NCI-H82 (cell line): ENCODE data around the gene MT1B.
"Not testable (repeated sequence)": the region's sequence is repeated elsewhere in the genome, so short reads cannot be mapped to it uniquely, and the experiment has no call there.

Experiments
- DNase-seq: peaks from one replicate; lab custom pipeline; 2025; lab: John Stamatoyannopoulos, UW

Gene MT1B

GRCh38 chr16:56620339-56620897 lies 31.3 kb upstream of the MT1B start:
- no peak for DNase-seq

- DNase-seq = not testable (repeated sequence)
Observed at GRCh38 chr16:56621665-56622445, 29.8 kb upstream of the MT1B start.

- not testable (repeated sequence) for DNase-seq
Observed at GRCh38 chr16:56623184-56623583, 28.5 kb upstream of the MT1B start.

GRCh38 chr16:56623637-56624036 lies 28.0 kb upstream of the MT1B start:
- DNase-seq = no peak

- DNase-seq = no peak
Observed at GRCh38 chr16:56625140-56625942, 26.3 kb upstream of the MT1B start, which contains the start of gene MT1E. Gene MT1E, plus strand, starts transcription at chr16:56625781. Its CDS starts 71 bp downstream, at chr16:56625852.

GRCh38 chr16:56625943-56626654 lies 25.6 kb upstream of the MT1B start:
- no peak for DNase-seq

- no peak for DNase-seq
Observed at GRCh38 chr16:56626685-56627084, 25.0 kb upstream of the MT1B start.

GRCh38 chr16:56628486-56629350 lies 23.0 kb upstream of the MT1B start:
- no peak for DNase-seq

- peak; percentile 43 for DNase-seq
Observed at GRCh38 chr16:56629531-56629930, 22.2 kb upstream of the MT1B start.

GRCh38 chr16:56630134-56630533 lies 21.6 kb upstream of the MT1B start:
- no peak for DNase-seq

- no peak for DNase-seq
Observed at GRCh38 chr16:56631197-56631596, 20.5 kb upstream of the MT1B start.

GRCh38 chr16:56631832-56632155 lies 19.9 kb upstream of the MT1B start:
- DNase-seq = no peak

- no peak for DNase-seq
Observed at GRCh38 chr16:56632156-56632847, 19.4 kb upstream of the MT1B start, which contains the start of gene MT1M. Gene MT1M, plus strand, starts transcription at chr16:56632659. Its CDS starts 73 bp downstream, at chr16:56632732.

- no peak for DNase-seq
Observed at GRCh38 chr16:56632848-56633365, 18.8 kb upstream of the MT1B start.

GRCh38 chr16:56633535-56633934 lies 18.2 kb upstream of the MT1B start:
- no peak for DNase-seq

- DNase-seq = no peak
Observed at GRCh38 chr16:56634715-56635440, 16.8 kb upstream of the MT1B start.

GRCh38 chr16:56635441-56635967 lies 16.2 kb upstream of the MT1B start:
- no peak for DNase-seq

GRCh38 chr16:56636616-56637413 lies 14.9 kb upstream of the MT1B start:
- no peak for DNase-seq
